Loucy (cell line): ENCODE measurements around the gene CGGBP1.

ENCODE experiments used
- CTCF ChIP-seq: fragments of 200-600 bp; sonication (generic); conservative IDR thresholded peaks from 2 replicates; pipeline ENCODE4 v1.5.1; 2014; ENCODE audit warnings: mild to moderate bottlenecking, antibody characterized with exemption, low read length
- EZH2phosphoT487 ChIP-seq: fragments of 200-600 bp; IDR thresholded peaks from 2 replicates; pipeline ENCODE4 v1.6.1; 2018; ENCODE audit warnings: antibody characterized with exemption, mild to moderate bottlenecking, moderate library complexity, borderline replicate concordance

GRCh38 chr3:88044411-88044810 lies 14.4 kb downstream of the CGGBP1 start:
- TF ChIP-seq CTCF: no peak
- no peak for TF ChIP-seq EZH2phosphoT487
